Thyroid gland (tissue), 4 donors: Measurements from ENCODE around the gene IQGAP3. TPM values are rescaled to one million over a fixed set of nuclear protein-coding genes. Genes with fewer than 3 reads are reported as not detected.
A peak's percentile ranks its signal among the peaks of the same experiment; 100 is the strongest.

Source experiments
- DNase-seq, 2 donors: peaks; one replicate each; pipeline ENCODE4 v3.0.0-alpha.2; 2019
- H3K27ac ChIP-seq, 3 donors: fragments of 200-600 bp; sonication (generic); 1 replicate in 2 of 3; 2 replicates in 1 of 3; pipeline ENCODE4 v1.5.1; 2016 to 2019; ENCODE audit warnings: mild to moderate bottlenecking in 1 of 3, moderate library complexity in 1 of 3
- H3K27me3 ChIP-seq: fragments of 200-600 bp; sonication (generic); one replicate; pipeline ENCODE4 v1.5.1; 2019
- H3K36me3 ChIP-seq, 2 donors: fragments of 200-600 bp; sonication (generic); one replicate each; pipeline ENCODE4 v1.5.1; 2016 to 2019
- H3K4me1 ChIP-seq, 2 donors: fragments of 200-600 bp; sonication (generic); one replicate each; pipeline ENCODE4 v1.5.1; 2017 to 2019
- H3K4me3 ChIP-seq, 3 donors: fragments of 200-600 bp; sonication (generic); replicated peaks in 1 of 3; 1 replicate in 2 of 3; 2 replicates in 1 of 3; pipeline ENCODE4 v1.5.1; 2016; ENCODE audit warnings: mild to moderate bottlenecking in 1 of 3
- H3K9me3 ChIP-seq: fragments of 200-600 bp; sonication (generic); one replicate; pipeline ENCODE4 v1.5.1; 2017
- POLR2A ChIP-seq, 2 donors: fragments of 450-650 bp; IDR thresholded peaks; one replicate each; pipeline ENCODE4 v1.6.1; 2017; ENCODE audit warnings: antibody characterized with exemption in 2 of 2, mild to moderate bottlenecking in 2 of 2, moderate library complexity in 1 of 2
- WGBS, 2 donors: methylation state at CpG; one replicate each; pipeline ENCODE4 v1.1.5; 2017; 5-methylcytosine and 5-hydroxymethylcytosine counted together
- intact Hi-C: fragments of 100-400 bp; cut with DNase I; formaldehyde crosslinking; loops from one replicate; pipeline ENCODE4 v1.15.1; 2023
- total RNA-seq, 4 donors: library from RNA; depleted of rRNA; stranded (reverse); fragments of >200 nt; gene quantifications; one replicate each; pipeline ENCODE4 v1.2.3, GENCODE V29; 2016
- TF ChIP-seq, protein P1 (sequence below), 6 experiments: fragments of 200-600 bp in 3 of 6; fragments of 450-650 bp in 3 of 6; sonication (generic) in 3 of 6; IDR thresholded peaks; one replicate each; pipeline ENCODE4 v1.5.1; 2016 to 2019; ENCODE audit warnings: antibody characterized with exemption in 6 of 6, mild to moderate bottlenecking in 2 of 6, inconsistent platforms in 1 of 6, moderate library complexity in 1 of 6

The IQGAP3 gene
- total RNA-seq, 4 donors from 2014 or later = 0.15 to 1.4 (median 0.50) TPM

DNA sequence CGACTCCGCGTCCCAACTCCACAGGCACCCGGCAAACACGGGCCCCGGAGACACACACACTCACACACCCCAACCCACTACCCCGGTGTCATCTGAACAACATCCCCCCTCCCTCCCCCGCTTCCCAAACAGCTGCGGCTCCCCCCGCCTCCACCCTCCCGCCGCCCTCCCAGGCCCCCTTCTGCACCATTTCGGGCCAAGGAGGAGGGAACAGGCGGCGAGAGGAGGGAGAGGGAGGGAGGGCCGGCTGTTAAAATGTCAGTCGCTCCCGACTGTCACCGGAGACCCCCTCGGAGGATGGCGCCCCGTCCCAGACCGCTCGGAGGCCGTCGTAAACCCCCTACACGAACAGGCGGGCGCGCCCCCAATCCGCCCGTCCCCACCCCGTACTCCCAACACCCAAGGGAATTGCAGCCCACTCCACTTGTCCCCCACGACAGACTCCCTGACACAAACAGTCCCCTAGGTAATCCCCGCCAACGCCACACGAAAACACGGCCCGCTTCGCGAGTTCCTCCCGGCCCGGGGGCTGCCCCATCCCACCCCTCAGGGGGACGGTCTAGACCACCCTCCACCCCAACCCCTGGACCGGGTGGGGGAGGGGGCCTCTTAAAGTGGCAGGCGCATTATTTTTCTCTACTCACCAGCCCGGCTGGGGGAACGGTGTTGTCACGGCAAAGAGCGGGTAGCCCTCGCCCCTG, 72.4 kb downstream of the IQGAP3 start:
- H3K27ac ChIP-seq = peak overlapping the region; percentile 99 to 100 (median 100)
- intact Hi-C loops = loop anchor here (5.0 kb wide), 1 partner anchor 38 kb away; no protein-coding TSS in a partner anchor
- TF ChIP-seq, protein P1, sequence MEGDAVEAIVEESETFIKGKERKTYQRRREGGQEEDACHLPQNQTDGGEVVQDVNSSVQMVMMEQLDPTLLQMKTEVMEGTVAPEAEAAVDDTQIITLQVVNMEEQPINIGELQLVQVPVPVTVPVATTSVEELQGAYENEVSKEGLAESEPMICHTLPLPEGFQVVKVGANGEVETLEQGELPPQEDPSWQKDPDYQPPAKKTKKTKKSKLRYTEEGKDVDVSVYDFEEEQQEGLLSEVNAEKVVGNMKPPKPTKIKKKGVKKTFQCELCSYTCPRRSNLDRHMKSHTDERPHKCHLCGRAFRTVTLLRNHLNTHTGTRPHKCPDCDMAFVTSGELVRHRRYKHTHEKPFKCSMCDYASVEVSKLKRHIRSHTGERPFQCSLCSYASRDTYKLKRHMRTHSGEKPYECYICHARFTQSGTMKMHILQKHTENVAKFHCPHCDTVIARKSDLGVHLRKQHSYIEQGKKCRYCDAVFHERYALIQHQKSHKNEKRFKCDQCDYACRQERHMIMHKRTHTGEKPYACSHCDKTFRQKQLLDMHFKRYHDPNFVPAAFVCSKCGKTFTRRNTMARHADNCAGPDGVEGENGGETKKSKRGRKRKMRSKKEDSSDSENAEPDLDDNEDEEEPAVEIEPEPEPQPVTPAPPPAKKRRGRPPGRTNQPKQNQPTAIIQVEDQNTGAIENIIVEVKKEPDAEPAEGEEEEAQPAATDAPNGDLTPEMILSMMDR (IDR thresholded peaks at IDR 0.05) = no peak
- TF ChIP-seq POLR2A (IDR thresholded peaks at IDR 0.05) = no peak
- DNase-seq = peak; percentile 51 to 56
- no peaks in the 10 kb centered on the region for H3K36me3 ChIP-seq
- H3K27me3 ChIP-seq = no peaks in the 10 kb centered on the region
- H3K4me3 ChIP-seq = peak overlapping the region; percentile 97 to 99 (median 98)
- H3K4me1 ChIP-seq = peaks cover 67 to 70% of the 10 kb centered on the region in 2 donors
- WGBS, 2 donors = 0 to 1% methylated on average over 20 to 26 of the region's 51 CpGs
- H3K9me3 ChIP-seq = no peaks in the 10 kb centered on the region

DNA sequence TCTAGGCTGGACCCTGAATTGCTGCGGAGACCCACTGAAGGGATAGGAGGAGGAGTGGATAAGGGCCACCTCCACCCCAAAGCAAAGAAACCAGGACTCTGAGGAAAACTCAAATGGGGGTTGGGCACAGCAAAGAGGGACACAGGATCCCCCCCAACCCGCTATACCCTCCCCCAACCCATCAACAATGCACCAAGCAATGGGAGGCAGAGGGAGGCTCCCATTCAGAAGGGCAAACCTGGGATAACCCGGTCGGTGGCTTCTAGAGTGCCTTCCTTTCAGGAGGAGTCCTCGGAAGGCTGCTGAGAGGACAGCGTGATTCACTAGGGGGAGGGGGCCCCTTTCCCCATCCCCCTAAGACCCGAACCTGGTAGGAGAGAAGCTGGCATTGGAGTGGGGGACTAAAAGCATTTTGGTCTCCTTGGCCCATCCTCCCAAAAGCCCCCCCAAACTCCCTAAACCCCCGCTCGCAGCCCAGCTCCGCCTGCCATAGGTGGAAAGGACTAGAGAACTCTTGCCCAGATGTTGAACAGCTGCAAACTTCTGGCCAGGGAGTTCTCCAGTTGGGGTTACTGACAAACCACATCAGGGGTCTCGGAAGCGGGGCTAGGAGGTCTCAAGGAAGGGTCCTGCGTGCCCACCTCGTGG, 73.0 kb downstream of the IQGAP3 start:
- WGBS, 2 donors = 0% methylated on average over 11 of the region's 14 CpGs
- intact Hi-C loops = loop anchor here (5.0 kb wide), 1 partner anchor 37 kb away; no protein-coding TSS in a partner anchor
- H3K4me1 ChIP-seq = peaks cover 68 to 71% of the 10 kb centered on the region in 2 donors

DNA sequence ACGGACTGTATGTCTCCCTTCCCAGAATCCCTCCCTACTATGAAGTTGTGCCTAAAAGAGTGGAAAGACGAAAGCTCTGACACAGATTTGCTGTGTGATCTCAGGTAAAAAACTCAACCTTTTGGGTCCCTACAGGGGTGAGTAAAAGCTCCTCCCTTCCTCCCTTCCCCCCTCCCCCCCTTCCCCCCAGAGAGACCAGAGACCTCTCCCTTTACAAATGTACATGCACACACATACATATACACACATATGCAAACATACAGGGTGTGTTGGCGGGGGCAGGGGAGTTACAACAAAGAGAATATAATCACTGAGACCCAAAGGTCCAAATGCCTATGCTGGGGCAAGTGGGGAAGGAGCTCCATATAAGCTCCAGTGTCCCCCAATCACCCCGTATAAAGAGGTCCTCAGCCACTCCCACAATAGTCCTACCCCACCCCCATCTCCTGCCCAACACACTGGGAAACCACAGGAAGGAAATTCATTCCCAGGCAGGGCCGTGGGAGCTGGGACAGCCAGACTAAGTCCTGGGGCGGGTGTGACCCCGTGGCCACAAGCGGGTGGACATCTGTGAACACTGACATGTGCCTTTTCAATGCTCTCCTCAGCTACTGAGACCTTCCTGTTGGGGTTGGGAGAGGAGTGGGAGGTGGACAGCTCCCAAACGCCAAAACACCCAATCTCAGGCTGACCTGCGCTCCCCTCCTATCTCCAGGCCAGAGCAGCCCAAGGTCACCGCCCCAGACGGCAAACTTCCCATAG, 73.8 kb downstream of the IQGAP3 start:
- WGBS, 2 donors = 22% methylated on average over 9 to 12 of the region's 12 CpGs
- Histone ChIP-seq H3K4me3 (peak overlapping the region; percentile 19 to 99 (median 98)), H3K27ac (peak overlapping the region; percentile 99 to 100 (median 100)), H3K36me3 (no peaks in the 10 kb centered on the region), H3K4me1 (peaks cover 66 to 71% of the 10 kb centered on the region in 2 donors), H3K9me3 (no peaks in the 10 kb centered on the region), H3K27me3 (no peaks in the 10 kb centered on the region)
- intact Hi-C loops = loop anchor here (5.0 kb wide), 1 partner anchor 36 kb away; no protein-coding TSS in a partner anchor
- TF ChIP-seq POLR2A (IDR thresholded peaks at IDR 0.05) = peak in 1 of 2 donors; percentile 40
- TF ChIP-seq, protein P1 (IDR thresholded peaks at IDR 0.05) = no peak
- DNase-seq = peak; percentile 44 to 58

More for the DNA sequence above, 73.0 kb downstream of the IQGAP3 start:
- Histone ChIP-seq H3K36me3 (no peaks in the 10 kb centered on the region), H3K27ac (peak overlapping the region; percentile 99 to 100 (median 100)), H3K4me3 (peak overlapping the region; percentile 19 to 99 (median 98)), H3K27me3 (no peaks in the 10 kb centered on the region), H3K9me3 (no peaks in the 10 kb centered on the region)
- DNase-seq = peak; percentile 42 to 47
- TF ChIP-seq, protein P1 (IDR thresholded peaks at IDR 0.05) = no peak
- no peak for TF ChIP-seq POLR2A (IDR thresholded peaks at IDR 0.05)

DNA sequence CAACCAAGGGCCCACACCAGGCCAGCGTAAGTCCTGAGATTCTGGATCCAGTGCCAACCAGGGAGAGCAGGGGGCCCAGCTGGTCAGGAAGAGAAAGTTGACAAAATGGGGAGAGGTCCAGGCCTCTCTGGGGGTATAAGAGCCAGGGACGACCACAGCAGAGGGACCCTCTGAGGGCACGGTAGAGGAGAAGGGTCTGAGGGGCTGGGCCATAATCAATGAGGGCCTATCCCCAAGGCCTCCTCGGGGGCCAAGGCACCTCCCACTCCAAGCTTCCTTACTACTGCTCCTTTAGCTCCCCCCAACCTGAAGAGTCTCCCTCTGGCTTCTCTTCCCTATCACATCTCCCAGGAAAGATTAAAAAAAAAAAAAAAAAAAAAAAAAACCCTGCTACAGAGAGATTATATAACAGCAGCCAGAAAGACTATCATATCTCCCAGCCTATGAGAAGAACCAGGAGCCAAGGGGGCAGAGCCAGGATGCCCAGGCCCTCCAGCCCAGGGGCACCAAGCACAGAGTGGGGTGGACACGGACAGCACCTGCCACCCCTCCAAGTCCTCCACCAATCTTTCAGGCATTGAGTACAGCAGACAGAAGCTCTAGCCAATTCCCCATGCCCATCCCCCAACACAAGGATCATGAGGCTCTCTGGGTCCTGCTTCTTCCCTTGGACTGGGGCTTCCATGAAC, 74.5 kb downstream of the IQGAP3 start:
- H3K4me1 ChIP-seq = peaks cover 69 to 71% of the 10 kb centered on the region in 2 donors
- H3K27me3 ChIP-seq = no peaks in the 10 kb centered on the region
- peak in 1 of 2 donors; percentile 10 for TF ChIP-seq POLR2A (IDR thresholded peaks at IDR 0.05)
- TF ChIP-seq, protein P1 (IDR thresholded peaks at IDR 0.05) = no peak
- WGBS, 2 donors = 51 to 58% methylated on average over 5 of the region's 5 CpGs
- H3K9me3 ChIP-seq = no peaks in the 10 kb centered on the region
- no peaks in the 10 kb centered on the region for H3K36me3 ChIP-seq
- H3K4me3 ChIP-seq = peak overlapping the region in 1 of 3 donors; percentile 98
- peak overlapping the region; percentile 99 to 100 (median 100) for H3K27ac ChIP-seq
- intact Hi-C loops = loop anchor here (5.0 kb wide), 1 partner anchor 36 kb away; no protein-coding TSS in a partner anchor
- DNase-seq = peak; percentile 65 to 69
